GM18951 (cell line): ENCODE results near the gene TMEM138.

Experiments
- POLR2A ChIP-seq: IDR thresholded peaks from 4 replicates; pipeline ENCODE4 v1.6.1; 2011; ENCODE audit warnings: mild to moderate bottlenecking; ENCODE audit not compliant: insufficient read length, insufficient read depth; ENCODE audit errors: extremely low read depth
- in situ Hi-C: fragments of 300-500 bp; cut with MboI; formaldehyde crosslinking; loops from one replicate; pipeline ENCODE4 v1.12.0; 2022; ENCODE audit warnings: low sequenced_read_pairs, mixed read lengths, inconsistent platforms; ENCODE audit not compliant: unreplicated experiment

TMEM138 gene

DNA sequence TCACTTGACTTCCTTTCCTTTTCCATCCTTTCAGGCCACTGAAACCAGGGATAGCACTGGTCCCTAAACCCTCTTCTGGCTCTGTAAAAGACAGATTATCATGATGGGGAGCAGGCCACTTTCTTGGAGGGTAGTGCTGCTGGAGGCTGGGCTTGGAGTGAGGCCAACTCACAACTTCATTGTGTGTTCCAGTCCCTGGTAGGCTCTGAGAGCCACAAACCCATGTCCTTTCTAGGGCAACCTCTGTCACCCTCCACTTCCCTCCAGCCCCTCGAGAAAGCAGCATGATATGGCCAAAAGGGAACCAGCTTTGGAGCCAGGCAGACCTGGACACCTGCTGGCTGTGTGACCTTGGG lies 26.8 kb upstream of the TMEM138 start:
- TF ChIP-seq POLR2A, result no peak
- in situ Hi-C loops, result loop anchor here (5.0 kb wide), 1 partner anchor 47 kb away; no protein-coding TSS in a partner anchor

DNA sequence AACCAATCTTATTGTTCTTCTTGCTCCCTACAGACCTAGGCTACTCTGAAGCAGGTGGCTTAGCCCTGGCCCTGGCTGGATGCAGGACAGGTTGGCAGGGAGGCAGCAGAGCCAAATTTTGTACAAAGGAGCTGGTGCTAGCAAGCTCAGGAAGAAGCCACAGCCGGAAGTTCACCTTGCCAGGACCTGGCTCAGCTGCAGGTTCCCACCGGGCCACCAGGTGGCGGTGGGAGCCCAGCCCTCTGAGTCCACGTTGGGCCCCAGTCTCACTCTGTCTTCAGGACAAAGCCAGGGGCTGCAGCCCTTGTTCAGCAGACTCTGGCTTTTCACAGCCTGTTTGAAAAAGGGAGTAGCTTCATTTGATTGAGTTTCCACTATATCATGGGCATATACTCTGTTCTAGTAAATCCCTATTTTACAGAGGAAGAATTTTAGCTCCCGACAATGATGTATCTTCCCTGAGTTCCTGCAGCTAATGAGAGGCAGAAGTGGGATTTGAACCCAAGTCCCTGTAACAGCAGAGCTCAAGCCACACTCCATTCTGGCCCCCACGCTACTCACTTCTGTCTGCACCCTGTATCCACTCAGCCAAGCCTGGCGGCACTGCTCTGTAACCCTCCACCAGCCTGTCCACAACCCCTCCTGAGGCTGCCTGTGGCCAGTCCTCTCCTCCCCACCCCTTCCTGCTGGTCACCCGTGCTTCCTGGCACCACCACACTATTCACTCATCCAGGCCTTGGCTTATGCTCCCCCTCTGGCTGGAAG lies 25.8 kb upstream of the TMEM138 start:
- in situ Hi-C loops, result loop anchor here (5.0 kb wide), 1 partner anchor 46 kb away; no protein-coding TSS in a partner anchor

GRCh38 chr11:61337706-61338470 lies 24.3 kb upstream of the TMEM138 start:
- in situ Hi-C loops, result loop anchor here (5.0 kb wide), 1 partner anchor 44 kb away; no protein-coding TSS in a partner anchor
- no peak for TF ChIP-seq POLR2A

More for the DNA sequence above, 25.8 kb upstream of the TMEM138 start:
- TF ChIP-seq POLR2A, result no peak

- in situ Hi-C loops, result loop anchor here (5.0 kb wide), 1 partner anchor 43 kb away; no protein-coding TSS in a partner anchor
- no peak for TF ChIP-seq POLR2A
These were observed 23.2 kb upstream of the TMEM138 start for GRCh38 chr11:61338783-61339489.

GRCh38 chr11:61339490-61339878 lies 22.7 kb upstream of the TMEM138 start:
- in situ Hi-C loops, result loop anchor here (5.0 kb wide), 1 partner anchor 43 kb away; no protein-coding TSS in a partner anchor
- no peak for TF ChIP-seq POLR2A

DNA sequence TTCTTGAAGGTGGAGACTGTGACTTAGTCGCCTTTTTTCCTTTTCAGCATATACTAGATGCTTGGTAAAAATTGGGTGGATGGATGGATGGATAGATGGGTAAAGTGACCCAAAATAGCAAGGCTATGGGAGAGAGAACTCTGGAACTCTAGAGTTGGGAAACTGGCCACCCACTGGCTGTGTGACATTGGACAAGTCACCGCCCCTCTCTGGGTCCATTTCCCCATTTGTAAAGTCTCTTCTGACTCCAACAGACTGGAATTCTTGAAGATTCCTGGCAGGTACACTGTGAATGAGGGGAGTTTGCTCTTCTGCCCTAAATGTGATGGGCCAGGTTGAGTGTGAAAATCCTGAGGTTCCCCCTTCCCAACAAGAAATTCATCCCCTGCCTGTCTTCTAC lies 21.2 kb upstream of the TMEM138 start:
- in situ Hi-C loops, result no loop called here
- no peak for TF ChIP-seq POLR2A

DNA sequence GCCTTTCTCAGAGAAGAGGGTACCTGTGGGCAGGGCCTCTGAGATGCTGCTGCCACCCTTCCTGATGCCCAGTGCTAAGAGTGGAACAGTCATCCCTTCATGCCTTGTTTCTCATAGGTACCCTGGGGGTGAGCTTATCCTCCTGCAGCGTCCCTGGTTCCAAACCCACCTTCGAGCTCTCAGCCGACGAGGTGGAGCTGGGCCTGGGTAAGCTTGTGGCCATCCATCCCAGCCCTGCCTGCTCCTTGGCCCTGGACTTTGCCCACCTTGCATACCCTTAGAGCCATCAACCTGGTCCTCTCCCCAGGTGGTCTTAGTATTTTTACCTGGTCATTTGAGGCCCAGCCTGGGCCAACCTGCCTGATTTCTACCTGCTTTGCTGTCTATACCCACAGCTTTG lies 20.5 kb upstream of the TMEM138 start:
- TF ChIP-seq POLR2A, result no peak
- in situ Hi-C loops, result no loop called here

DNA sequence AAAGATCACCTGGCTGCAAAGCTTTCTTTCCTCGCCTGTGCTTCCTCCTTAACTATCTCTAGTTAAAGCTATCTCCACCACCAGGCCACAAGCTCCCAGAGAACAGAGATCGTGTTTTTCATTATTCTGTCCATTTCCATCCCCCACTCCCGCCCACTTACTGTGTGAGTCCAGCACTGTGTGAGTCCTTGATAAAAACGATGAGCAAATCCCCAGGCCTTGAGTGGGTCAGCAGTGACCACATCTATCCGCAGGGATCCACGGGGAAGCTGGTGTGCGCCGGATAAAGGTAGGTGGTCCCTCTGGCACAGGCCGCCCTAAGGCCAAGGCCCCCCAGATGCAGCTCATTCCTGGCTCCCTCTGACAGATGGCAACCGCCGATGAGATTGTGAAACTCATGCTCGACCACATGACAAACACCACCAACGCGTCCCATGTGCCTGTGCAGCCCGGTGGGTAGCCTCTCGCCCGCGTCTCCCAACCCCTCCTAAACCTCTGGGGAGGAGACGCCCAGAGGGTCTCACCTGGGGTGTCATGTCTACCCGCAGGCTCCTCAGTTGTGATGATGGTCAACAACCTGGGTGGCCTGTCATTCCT lies 19.9 kb upstream of the TMEM138 start:
- in situ Hi-C loops, result no loop called here
- TF ChIP-seq POLR2A, result no peak

DNA sequence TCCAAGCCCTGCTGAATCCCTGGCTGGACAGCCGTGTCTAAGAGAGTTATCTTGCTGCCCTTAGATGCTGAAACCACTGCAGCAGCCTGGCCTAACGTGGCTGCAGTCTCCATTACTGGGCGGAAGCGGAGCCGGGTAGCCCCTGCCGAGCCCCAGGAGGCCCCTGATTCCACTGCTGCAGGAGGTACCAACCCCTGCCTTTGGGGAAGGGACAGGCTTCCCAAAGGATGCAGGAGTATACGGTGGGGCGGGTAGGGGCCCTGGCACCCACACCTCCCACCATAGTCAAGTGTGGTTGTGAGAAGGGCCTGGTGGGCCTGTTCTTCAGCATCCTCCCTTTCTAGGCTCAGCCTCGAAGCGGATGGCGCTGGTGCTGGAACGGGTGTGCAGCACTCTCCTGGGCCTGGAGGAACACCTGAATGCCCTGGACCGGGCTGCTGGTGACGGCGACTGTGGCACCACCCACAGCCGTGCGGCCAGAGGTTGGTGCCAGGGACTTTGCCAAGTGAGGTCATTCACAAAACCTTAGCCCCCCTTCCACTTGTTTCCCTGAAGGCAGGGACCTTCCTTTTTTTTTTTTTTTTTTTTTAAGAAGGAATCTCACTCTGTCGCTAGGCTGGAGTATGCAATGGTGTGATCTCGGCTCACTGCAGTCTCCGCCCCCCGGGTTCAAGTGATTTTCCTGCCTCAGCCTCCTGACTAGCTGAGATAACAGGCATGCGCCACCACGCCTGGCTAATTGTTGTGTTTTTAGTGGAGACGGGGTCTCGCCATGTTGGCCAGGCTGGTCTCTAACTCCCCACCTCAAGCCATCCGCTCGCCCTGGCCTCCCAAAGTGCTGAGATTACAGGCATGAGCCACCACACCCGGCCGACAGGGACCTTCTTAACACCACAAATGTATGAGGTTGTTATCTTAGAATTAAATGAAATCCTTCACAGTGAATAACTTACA lies 18.1 kb upstream of the TMEM138 start:
- in situ Hi-C loops, result no loop called here
- no peak for TF ChIP-seq POLR2A

GRCh38 chr11:61345170-61345610 lies 17.0 kb upstream of the TMEM138 start:
- TF ChIP-seq POLR2A, result no peak
- in situ Hi-C loops, result no loop called here

DNA sequence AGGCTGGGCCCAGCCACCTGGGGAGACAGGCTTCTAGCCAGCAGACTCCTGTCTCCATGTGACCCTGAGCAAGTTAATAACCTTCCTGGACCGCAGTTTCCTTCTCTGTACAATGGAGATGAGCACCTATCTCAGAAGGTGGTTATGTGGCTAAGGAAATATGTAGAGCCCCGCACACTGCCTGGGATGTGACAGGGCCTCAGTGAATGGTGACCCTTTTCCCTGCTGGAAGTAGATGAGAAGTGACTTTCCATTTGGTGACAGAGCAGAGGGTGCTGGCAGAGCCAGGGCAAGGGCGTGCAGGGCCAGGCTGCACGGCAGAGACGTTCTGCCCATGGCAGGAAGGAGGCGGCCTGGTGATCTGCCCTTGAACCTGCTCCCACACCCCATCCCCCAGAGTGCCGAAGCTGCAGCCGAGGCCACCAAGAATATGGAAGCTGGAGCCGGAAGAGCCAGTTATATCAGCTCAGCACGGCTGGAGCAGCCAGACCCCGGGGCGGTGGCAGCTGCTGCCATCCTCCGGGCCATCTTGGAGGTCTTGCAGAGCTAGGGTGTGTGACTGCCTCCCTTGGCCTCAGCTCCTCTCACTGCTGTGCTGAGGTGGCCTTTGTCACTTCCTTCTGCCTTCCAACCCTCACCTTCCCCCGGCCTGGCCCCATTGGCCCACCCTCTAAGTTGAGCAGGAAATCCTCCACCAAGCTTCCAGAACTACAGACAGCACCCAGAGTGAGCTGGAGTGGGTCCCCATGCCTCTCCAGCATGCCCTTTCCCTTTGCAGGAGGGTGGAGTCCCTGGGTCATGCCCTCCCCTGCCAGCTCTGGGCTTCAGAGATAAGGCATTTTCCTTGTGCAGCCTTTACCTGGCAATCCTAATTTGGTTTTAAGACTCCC lies 16.0 kb upstream of the TMEM138 start:
- in situ Hi-C loops, result no loop called here
- no peak for TF ChIP-seq POLR2A
